Activated gamma-delta T cell treated with anti-CD3 and anti-CD28 coated beads, Interleukin-2, amount 50 U/mL, for 16 hours (primary cell): ENCODE results near the gene WIPF3.

Experiments used
- DNase-seq: peaks from one replicate; pipeline ENCODE4 v3.0.0-alpha.2; 2020; ENCODE audit warnings: low read depth

The WIPF3 gene, protein sequence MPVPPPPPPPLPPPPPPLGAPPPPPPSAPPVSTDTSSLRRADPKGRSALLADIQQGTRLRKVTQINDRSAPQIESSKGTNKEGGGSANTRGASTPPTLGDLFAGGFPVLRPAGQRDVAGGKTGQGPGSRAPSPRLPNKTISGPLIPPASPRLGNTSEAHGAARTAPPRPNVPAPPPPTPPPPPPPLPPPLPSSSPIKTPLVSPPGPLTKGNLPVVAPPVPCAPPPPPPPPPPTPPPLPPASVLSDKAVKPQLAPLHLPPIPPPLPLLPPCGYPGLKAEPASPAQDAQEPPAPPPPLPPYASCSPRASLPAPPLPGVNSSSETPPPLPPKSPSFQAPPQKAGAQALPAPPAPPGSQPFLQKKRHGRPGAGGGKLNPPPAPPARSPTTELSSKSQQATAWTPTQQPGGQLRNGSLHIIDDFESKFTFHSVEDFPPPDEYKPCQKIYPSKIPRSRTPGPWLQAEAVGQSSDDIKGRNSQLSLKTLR

GRCh38 chr7:29806208-29806994 is at the start of gene WIPF3:
Gene WIPF3 (plus strand): TSS chr7:29806508. CDS start chr7:29834725, 28,217 bp downstream.
- no peak for DNase-seq

DNA sequence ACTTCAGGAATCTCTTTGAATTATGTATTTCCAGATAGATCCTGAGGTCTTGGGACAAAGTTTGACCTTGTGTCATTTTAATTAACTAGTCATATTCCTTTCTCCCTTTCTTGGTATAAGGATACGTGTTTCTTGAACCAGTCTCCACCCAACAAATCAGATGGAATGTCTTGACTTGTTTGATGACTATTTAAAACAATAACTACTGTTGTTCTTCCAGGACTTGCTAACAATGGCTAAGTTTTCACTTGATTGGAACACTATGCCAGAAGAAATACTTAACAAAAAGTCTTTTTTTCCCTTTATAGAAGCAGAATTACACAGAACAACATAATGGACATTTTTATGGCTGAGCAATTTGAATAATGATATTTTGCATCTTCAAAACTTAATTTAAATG is 43.0 kb upstream of the WIPF3 start:
- no peak for DNase-seq

DNA sequence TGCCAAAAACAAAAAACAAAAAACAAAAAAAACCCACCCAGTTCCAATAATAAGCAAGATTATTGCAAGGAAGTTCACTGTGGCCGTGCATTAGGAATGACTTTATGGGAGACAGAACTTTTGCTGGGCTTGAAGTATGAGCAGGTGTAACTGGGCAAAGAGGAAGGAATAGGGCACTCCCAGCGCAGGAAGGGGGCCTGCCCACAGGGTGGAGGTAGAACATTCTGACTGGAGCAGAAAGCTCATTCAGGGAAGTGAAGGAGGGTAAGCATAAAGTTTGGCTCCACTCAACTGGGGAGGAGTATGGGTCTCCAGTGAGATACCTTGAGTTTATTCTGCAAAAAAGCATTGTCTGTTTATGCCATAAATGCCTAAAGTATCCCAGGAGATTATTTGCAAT is 42.1 kb upstream of the WIPF3 start:
- no peak for DNase-seq

GRCh38 chr7:29765490-29765889 is 40.8 kb upstream of the WIPF3 start:
- DNase-seq, result no peak

DNA sequence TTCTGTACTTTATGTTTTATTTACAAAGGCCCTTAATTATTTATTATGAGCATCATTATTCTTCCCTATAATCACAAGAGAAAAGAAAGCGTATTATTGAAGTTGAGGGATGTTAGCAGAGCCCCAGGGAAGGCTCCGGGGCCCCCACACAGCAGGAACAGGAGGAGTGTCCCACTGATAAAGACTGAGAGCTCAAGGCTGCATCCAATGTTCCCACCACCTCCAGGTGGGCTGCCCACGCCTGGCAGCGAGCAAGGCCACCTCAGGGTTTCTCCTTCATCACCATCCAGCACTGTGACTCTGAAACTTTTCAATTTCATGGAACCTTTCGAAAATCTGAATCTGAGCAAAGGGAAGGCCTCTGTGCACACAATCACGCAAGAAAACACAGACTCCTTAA is 35.9 kb upstream of the WIPF3 start:
- DNase-seq, result no peak

DNA sequence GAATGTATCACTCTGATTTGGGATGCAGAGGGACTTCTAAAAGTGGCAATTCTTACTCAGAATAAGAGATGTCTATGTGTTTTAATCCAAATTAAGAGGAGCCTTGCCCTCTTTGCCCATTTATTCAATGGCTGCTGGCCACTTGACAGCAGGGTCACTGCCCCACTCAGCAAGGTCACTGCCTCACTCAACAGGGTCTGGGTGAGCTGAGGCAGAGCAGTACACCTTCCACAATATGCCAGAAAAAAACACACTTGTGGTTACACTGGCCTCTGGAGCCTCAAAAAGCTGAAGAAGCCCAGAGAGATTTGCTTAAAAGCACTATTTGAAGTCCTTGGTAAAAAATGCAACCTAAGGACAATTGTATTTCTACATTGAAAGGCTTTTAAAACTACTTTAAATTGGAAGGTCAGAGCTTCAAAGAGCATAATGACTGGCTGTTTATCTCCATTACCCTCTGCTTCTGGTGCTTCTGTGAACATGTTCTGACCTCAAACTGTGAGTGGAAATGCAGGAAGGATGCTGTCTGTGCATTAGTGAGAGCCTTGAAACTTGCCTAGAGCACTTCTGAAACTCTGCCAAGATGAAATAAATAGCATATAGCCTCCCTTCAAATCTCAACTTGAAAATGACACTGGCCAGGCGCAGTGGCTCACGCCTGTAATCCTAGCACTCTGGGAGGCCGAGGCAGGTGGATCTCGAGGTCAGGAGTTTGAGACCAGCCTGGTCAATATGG is 35.1 kb upstream of the WIPF3 start:
- DNase-seq, result no peak

- no peak for DNase-seq
Observed at GRCh38 chr7:29779017-29779416, 27.3 kb upstream of the WIPF3 start.

GRCh38 chr7:29780346-29780745 is 26.0 kb upstream of the WIPF3 start:
- no peak for DNase-seq

DNA sequence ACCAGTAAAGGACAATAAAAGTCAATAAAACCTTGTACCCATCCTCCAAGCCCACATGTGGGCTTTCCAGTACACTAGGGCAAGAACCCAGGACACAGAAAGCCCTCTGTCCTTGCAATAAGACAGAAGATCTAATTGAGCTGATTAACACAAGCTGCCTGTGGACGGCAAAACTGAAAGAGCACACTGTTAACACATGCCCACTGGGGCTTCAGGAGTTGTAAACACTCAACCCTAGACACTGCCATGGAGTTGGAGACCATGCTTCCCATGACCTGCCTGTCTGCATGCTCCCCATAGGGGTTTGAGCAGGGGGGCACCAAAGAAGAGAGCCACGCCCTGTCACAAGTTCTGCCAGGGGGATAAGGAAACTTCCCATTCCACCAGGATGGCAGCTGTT is 22.6 kb upstream of the WIPF3 start:
- DNase-seq, result no peak

DNA sequence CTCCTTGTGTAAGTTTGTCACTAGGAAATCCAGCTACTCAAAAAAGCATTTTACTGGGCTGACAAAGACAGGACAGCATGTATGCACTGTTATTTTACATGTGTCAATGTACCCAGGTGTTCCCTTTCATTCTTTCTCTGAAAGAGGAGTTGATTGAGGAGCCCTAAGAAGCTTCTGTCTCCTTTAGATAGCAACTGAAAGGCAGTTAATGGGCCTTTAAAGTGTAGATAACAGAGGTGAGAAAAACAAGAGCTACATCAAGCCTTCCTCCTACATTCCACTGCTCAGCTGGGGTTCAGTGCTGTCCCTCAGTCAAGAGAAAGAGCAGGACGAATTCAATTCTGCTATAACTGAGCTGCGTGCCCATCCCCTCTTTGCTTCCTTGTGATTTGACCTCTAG is 12.8 kb upstream of the WIPF3 start:
- DNase-seq, result no peak

DNA sequence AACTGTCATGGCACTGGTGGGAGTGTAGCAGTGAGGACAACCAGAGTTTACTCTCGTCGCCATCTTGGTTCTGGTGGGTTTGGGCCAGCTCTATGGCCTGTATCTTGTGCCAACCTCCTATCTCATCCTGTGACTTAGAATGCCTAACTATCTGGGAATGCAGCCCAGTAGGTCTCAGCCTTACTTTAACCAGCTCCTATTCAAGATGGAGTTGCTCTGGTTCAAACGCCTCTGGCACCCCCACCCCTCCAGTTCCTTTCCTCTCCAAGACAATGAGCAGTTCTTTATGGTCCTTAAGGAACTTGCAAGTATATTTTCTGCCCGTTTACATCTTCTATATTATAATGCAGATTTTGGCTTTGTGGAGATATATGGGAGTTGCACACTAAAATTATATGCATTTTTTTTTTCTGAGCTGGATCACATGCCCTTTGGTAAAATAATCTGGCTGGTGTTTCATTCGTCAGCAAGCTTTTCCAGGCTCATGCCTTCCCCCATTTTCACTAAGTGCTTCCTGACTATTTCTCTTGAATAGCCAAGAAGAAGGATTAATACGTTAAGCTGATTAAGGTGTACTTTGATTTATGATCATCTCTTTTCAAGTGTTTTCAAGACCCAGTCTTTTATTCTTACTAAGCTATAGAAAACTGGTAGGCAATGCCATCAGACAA is 11.2 kb upstream of the WIPF3 start:
- no peak for DNase-seq

DNA sequence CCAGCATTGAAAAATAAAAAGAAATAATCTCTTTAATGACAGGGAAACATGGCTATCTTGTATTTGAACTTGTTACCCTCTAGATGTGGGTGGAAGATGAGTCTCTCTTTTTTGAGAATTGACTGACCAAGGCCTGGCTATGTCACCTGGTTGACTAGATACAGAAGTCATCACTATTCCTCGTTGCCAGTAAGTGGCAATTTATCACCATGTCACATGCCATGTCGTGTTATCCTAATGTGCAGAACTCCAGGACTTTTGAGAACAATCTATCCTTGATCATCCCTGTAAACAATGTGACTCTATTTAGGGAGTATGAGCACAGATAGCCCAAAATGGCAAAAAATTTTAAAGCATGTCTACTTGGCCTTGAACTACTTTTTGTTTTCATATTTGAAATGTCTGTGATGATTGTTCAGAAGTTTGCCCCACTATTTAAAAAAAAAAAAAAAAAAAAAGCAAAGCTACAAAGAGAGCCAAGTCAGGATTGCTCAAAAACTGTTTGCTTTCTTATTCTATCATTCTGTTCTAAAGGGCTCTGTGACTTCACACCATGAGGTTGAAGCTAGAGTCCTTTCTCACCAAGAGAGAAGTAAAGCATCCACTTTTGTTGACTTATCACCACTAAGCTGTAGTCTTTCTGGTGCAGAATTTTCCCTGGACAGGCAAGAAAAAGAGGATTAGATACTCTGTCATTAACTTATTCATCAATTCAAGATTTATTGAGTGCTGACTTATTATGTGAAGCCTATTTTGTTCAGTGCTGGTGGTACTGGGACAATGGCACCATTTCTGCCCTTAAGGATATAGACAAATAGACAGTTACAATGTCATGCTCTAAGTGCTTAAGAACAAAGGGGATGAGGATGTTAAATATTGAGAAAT is 10.4 kb upstream of the WIPF3 start:
- DNase-seq, result no peak

DNA sequence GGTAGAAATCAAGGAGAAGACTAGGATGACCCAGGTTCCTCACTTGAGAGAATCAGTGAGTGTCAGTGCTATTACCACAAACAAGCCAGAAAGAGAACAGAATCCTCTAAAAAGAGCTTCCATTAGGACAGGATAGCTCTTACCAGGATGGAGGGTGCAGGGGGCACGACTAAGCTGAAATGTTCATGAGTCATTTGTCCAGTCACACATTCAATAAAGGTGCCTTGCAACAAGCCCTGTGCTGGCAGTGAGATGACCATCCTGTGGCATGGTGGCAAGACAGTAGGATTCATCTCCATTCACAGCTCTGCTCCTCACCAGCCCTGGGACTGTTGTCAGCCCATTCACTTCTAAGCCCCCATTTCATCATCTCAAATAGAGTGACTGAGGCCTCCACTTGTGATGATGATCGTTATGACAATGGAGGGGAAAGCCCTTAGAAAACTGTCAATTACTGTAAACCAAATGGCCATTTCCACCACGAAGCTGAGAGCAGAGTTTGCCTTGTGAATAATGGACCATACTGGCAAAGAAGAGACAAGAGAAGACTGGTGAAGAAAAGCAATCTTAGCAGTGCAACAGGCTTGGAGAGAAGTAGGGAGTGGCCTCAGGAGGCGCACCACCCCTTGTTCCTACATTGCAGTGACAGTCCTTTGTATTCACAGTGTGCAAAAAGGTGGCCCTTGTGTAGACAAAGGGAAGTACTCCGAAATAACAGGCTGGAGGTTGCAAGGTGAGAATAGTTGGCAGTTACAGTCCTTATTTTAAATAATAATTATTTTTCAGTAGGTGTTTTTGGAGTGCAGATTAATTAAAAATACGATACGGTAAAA is 9.0 kb upstream of the WIPF3 start:
- DNase-seq, result no peak

DNA sequence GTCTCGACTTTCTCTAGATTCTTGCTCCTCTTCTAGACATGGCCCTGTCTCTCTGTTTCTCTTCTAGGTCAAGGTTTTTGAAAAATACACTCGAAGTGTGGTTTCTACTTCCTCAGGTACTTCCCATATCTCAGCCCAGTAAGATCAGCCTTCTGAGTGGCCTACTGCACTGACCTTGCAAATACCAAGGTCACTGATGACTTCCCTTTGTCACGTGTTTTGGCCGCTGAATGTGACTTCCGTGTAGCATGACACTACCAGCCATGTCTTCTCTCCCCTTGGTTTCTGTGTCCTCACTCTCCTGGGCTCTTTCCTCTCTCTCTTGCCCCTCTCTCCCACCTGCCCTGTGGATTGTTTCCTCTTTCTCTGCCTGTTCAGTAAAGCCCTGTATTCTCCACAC is 7.9 kb upstream of the WIPF3 start:
- DNase-seq, result no peak

DNA sequence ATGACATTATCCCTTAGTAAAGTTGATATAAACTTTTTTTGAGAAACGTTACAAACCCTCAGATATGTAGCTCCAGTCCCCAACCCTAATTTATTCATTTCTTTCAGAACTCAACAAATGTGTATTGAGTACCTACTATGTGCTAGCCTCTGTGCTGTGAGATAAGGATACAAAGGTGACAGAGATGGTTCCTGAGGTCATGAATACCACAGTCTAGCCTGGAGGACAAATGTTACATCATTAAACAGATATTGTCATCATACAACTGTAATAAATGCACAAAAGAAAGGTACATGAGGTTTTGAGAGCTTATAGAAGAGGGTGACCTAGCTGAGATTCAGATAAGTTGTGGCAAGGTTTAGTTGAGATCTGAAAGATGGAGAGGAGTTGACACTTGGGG is 4.4 kb upstream of the WIPF3 start:
- no peak for DNase-seq

GRCh38 chr7:29805031-29805430 is 1.3 kb upstream of the WIPF3 start:
- DNase-seq, result no peak

GRCh38 chr7:29805886-29806207 is 461 bp upstream of the WIPF3 start:
- DNase-seq, result no peak

GRCh38 chr7:29806995-29807841 is 910 bp downstream of the WIPF3 start:
- no peak for DNase-seq

DNA sequence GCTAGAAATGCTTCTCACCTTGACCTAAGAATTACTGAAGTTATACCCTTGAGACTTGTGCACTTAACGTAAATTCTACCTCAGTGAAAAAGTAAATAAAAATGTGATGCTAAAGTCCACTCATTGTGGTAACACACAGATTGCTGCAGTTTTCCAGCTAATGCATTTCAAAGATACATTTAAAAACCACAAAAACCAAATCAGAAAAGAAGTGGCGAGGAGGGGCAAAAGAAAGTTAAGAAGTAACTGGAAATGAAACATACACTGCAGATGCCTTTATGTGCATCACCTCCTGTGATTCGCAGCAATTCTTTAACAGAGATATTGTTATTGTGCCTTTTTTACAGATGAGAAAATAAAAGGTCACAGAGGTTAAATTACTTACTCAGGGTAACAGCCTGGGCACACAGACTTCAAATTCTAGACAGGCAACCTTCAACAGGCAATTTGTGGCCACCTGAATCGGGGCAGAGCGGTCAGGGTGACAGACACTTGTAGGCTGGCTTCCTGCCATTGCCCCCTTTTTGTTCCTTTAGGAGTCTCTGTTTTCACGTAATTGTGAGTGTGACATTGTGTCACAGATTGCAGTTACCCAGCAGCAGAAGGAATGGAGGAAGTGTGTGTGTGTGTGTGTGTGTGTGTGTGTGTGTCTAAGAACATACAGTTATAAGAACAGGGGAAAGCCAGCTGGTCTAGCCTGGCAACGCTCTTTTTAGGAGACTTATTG is 1.9 kb downstream of the WIPF3 start:
- no peak for DNase-seq
